ENCODE data around the gene FPR2.

DNA sequence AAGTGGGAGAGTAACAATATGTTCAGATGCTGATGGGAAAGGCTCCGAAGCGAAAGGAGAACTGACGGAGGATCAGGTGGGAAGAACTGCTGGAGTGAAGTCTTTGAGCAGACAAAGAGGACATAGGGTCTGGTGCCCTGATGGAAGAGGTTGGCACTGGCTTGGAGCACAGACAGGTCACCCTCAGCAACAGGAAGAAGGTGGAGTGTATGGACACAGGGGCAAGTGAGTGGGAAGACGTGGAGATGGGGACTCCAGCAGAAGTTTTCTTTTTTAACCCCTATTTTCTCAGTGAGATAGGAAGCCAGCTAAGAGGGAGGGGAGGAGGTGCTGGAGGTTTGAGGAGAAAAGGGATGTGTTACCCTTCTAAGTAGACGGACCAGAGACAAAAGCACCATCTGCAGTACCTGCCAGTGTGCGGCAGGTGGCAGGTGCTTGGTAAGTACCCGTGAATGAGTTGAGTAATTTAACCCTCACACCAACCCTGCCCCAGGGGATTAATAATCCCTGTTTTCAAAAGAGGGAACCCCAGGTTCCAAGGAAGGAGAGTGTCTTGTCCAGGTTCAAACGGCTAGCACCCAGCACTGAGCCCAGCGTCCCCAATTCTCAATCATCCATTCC lies 48.4 kb upstream of the FPR2 start:
- TF ChIP-seq, protein P1, sequence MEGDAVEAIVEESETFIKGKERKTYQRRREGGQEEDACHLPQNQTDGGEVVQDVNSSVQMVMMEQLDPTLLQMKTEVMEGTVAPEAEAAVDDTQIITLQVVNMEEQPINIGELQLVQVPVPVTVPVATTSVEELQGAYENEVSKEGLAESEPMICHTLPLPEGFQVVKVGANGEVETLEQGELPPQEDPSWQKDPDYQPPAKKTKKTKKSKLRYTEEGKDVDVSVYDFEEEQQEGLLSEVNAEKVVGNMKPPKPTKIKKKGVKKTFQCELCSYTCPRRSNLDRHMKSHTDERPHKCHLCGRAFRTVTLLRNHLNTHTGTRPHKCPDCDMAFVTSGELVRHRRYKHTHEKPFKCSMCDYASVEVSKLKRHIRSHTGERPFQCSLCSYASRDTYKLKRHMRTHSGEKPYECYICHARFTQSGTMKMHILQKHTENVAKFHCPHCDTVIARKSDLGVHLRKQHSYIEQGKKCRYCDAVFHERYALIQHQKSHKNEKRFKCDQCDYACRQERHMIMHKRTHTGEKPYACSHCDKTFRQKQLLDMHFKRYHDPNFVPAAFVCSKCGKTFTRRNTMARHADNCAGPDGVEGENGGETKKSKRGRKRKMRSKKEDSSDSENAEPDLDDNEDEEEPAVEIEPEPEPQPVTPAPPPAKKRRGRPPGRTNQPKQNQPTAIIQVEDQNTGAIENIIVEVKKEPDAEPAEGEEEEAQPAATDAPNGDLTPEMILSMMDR (IDR thresholded peaks at IDR 0.05), result no peak
- TF ChIP-seq POLR2A (IDR thresholded peaks at IDR 0.05), result no peak
